HCT116 (cell line): ENCODE results near the gene PIP5KL1.

Experiments used
- CBX3 ChIP-seq: IDR thresholded peaks from 2 replicates; pipeline ENCODE4 v1.6.1; 2012; ENCODE audit warnings: low read depth
- CEBPB ChIP-seq: IDR thresholded peaks from 2 replicates; pipeline ENCODE4 v1.6.1; 2012; ENCODE audit warnings: low read depth
- CTCF ChIP-seq, 3 experiments: fragments of 200-600 bp in 1 of 3; sonication (generic) in 1 of 3; IDR thresholded peaks in 2 of 3; conservative IDR thresholded peaks in 1 of 3; 2 replicates each; pipeline ENCODE4 v1.5.1; 2012 to 2017; ENCODE audit warnings: low read depth in 2 of 3, low read length in 2 of 3, antibody characterized with exemption in 1 of 3, borderline replicate concordance in 1 of 3, control low read depth in 1 of 3, mild to moderate bottlenecking in 1 of 3, mixed read lengths in 1 of 3, mixed run types in 1 of 3, moderate library complexity in 1 of 3; ENCODE audit not compliant: insufficient read depth in 1 of 3
- EZH2 ChIP-seq: fragments of 200-600 bp; sonication (generic); IDR thresholded peaks from 2 replicates; pipeline ENCODE4 v1.6.1; 2017; ENCODE audit warnings: antibody characterized with exemption, mixed run types
- EZH2phosphoT487 ChIP-seq: fragments of 200-600 bp; IDR thresholded peaks from 2 replicates; pipeline ENCODE4 v1.6.1; 2018; ENCODE audit warnings: antibody characterized with exemption, borderline replicate concordance
- JUND ChIP-seq: IDR thresholded peaks from 2 replicates; pipeline ENCODE4 v1.6.1; 2012
- POLR2A ChIP-seq: IDR thresholded peaks from 2 replicates; pipeline ENCODE4 v1.7.0; 2011; ENCODE audit warnings: borderline replicate concordance; ENCODE audit not compliant: insufficient read depth, insufficient read length; ENCODE audit errors: extremely low read depth
- SRF ChIP-seq: IDR thresholded peaks from 2 replicates; pipeline ENCODE4 v1.6.1; 2012; ENCODE audit warnings: low read depth
- TCF7L2 ChIP-seq: IDR thresholded peaks from 2 replicates; pipeline ENCODE4 v1.7.0; 2011; ENCODE audit warnings: borderline replicate concordance, inconsistent platforms; ENCODE audit not compliant: insufficient read depth, insufficient read length; ENCODE audit errors: extremely low read depth
- ZNF274 ChIP-seq: fragments of 200-500 bp; sonication (Bioruptor generic); IDR thresholded peaks from 2 replicates; pipeline ENCODE4 v1.6.1; 2014; ENCODE audit warnings: mild to moderate bottlenecking, low read depth, low read length, inconsistent platforms
- TF ChIP-seq, protein P1 (sequence below): IDR thresholded peaks from 2 replicates; pipeline ENCODE4 v1.6.1; 2012; ENCODE audit warnings: low read depth

- TF ChIP-seq CBX3 (no peak), POLR2A (no peak), CEBPB (no peak), TCF7L2 (no peak), SRF (no peak), CTCF (IDR thresholded peaks at IDR 0.05 in 2 of 3, conservative IDR thresholded peaks at IDR 0.05 in 1 of 3; ENCODE audit: borderline replicate concordance in 1 of 3, insufficient read depth in 1 of 3, low read depth in 2 of 3, low read length in 2 of 3) (no peak), EZH2 (no peak), ZNF274 (no peak), EZH2phosphoT487 (no peak), JUND (no peak)
- TF ChIP-seq, protein P1, sequence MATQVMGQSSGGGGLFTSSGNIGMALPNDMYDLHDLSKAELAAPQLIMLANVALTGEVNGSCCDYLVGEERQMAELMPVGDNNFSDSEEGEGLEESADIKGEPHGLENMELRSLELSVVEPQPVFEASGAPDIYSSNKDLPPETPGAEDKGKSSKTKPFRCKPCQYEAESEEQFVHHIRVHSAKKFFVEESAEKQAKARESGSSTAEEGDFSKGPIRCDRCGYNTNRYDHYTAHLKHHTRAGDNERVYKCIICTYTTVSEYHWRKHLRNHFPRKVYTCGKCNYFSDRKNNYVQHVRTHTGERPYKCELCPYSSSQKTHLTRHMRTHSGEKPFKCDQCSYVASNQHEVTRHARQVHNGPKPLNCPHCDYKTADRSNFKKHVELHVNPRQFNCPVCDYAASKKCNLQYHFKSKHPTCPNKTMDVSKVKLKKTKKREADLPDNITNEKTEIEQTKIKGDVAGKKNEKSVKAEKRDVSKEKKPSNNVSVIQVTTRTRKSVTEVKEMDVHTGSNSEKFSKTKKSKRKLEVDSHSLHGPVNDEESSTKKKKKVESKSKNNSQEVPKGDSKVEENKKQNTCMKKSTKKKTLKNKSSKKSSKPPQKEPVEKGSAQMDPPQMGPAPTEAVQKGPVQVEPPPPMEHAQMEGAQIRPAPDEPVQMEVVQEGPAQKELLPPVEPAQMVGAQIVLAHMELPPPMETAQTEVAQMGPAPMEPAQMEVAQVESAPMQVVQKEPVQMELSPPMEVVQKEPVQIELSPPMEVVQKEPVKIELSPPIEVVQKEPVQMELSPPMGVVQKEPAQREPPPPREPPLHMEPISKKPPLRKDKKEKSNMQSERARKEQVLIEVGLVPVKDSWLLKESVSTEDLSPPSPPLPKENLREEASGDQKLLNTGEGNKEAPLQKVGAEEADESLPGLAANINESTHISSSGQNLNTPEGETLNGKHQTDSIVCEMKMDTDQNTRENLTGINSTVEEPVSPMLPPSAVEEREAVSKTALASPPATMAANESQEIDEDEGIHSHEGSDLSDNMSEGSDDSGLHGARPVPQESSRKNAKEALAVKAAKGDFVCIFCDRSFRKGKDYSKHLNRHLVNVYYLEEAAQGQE: no peak
Measured at GRCh38 chr9:127968700-127969383, 38.3 kb upstream of the PIP5KL1 start.
